MM.1S (cell line): ENCODE measurements around the gene STRN.
"Not testable (repeated sequence)": the region's sequence is repeated elsewhere in the genome, so short reads cannot be mapped to it uniquely, and the experiment has no call there.

ENCODE experiments used
- DNase-seq: peaks from one replicate; pipeline ENCODE4 v3.0.0-alpha.2; 2015
- H2AFZ ChIP-seq: fragments of 300-600 bp; sonication (generic); 2 replicates; pipeline ENCODE4 v1.6.0; 2016; ENCODE audit warnings: antibody characterized with exemption, low read length
- H3F3A ChIP-seq: fragments of 300-600 bp; sonication (generic); 2 replicates; pipeline ENCODE4 v1.6.1; 2016; ENCODE audit warnings: mild to moderate bottlenecking, antibody characterized with exemption, low read length, moderate library complexity, mixed read lengths; ENCODE audit not compliant: insufficient read depth
- H3K27ac ChIP-seq: fragments of 300-600 bp; sonication (generic); 2 replicates; pipeline ENCODE4 v1.5.1; 2016; ENCODE audit warnings: mild to moderate bottlenecking, low read length
- H3K27me3 ChIP-seq: fragments of 300-600 bp; sonication (generic); replicated peaks from 2 replicates; pipeline ENCODE4 v1.6.0; 2016; ENCODE audit warnings: low read length; ENCODE audit not compliant: insufficient read depth
- H3K36me3 ChIP-seq: fragments of 300-600 bp; sonication (generic); replicated peaks from 2 replicates; pipeline ENCODE4 v1.6.1; 2016; ENCODE audit warnings: mild to moderate bottlenecking, low read length, mixed read lengths; ENCODE audit not compliant: insufficient read depth
- H3K4me1 ChIP-seq: fragments of 300-600 bp; sonication (generic); 2 replicates; pipeline ENCODE4 v1.6.1; 2016; ENCODE audit warnings: low read length, mixed read lengths
- H3K4me2 ChIP-seq: fragments of 300-600 bp; sonication (generic); 2 replicates; pipeline ENCODE4 v1.6.0; 2016; ENCODE audit warnings: low read depth, low read length
- H3K4me3 ChIP-seq: fragments of 300-600 bp; sonication (generic); 2 replicates; pipeline ENCODE4 v1.5.1; 2016; ENCODE audit warnings: low read length, mixed read lengths
- H3K79me2 ChIP-seq: fragments of 300-600 bp; sonication (generic); 2 replicates; pipeline ENCODE4 v1.6.1; 2016; ENCODE audit warnings: mixed run types, low read length, mixed read lengths
- H3K9ac ChIP-seq: fragments of 300-600 bp; sonication (generic); 2 replicates; pipeline ENCODE4 v1.6.1; 2016; ENCODE audit warnings: low read length, mixed read lengths
- H3K9me2 ChIP-seq: fragments of 300-600 bp; sonication (generic); replicated peaks from 2 replicates; pipeline ENCODE4 v1.6.1; 2016; ENCODE audit warnings: mild to moderate bottlenecking, low read length, mixed read lengths; ENCODE audit not compliant: insufficient read depth
- H3K9me3 ChIP-seq: fragments of 300-600 bp; sonication (generic); replicated peaks from 2 replicates; pipeline ENCODE4 v1.6.1; 2016; ENCODE audit warnings: mild to moderate bottlenecking, low read length, mixed read lengths; ENCODE audit not compliant: insufficient read depth
- H4K20me1 ChIP-seq: fragments of 300-600 bp; sonication (generic); 2 replicates; pipeline ENCODE4 v1.6.1; 2016; ENCODE audit warnings: mild to moderate bottlenecking, low read length, moderate library complexity, mixed read lengths; ENCODE audit not compliant: insufficient read depth
- EZH2 ChIP-seq: fragments of 300-600 bp; sonication (generic); optimal IDR thresholded peaks from 2 replicates; pipeline ENCODE3; 2017; ENCODE audit warnings: low read depth, mild to moderate bottlenecking, antibody characterized with exemption, low read length, mixed read lengths
- EZH2phosphoT487 ChIP-seq: fragments of 300-600 bp; sonication (generic); IDR thresholded peaks from 2 replicates; pipeline ENCODE4 v1.6.1; 2018; ENCODE audit warnings: antibody characterized with exemption, low read length
- TF ChIP-seq, protein P1 (sequence below): fragments of 300-600 bp; sonication (generic); IDR thresholded peaks from 2 replicates; pipeline ENCODE4 v1.5.1; 2016; ENCODE audit warnings: antibody characterized with exemption, low read length, mixed read lengths

Gene STRN

DNA sequence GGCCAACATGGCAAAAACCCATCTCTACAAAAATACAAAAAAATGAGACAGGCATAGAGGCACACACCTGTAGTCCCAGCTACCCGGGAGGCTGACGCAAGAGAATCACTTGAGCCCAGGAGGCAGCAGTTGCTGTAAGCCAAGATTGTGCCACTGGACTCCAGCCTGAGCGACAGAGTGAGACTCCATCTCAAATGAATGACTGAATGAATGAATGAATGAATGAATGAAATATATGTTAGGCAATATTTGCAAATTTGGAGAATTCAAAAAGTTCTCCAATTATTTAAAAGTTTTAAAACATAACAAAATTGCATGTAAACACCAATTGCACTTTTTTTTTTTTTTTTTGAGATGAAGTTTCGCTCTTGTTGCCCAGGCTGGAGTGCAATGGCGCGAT, 61.7 kb downstream of the STRN start:
- H3K4me1 ChIP-seq = no peaks in the 10 kb centered on the region
- DNase-seq = no peak
- no peaks in the 10 kb centered on the region for H3K36me3 ChIP-seq
- no peaks in the 10 kb centered on the region for H3K27me3 ChIP-seq
- no peaks in the 10 kb centered on the region for H4K20me1 ChIP-seq
- H3K9ac ChIP-seq = no peak overlapping the region
- no peaks in the 10 kb centered on the region for H3K9me2 ChIP-seq
- H3K4me2 ChIP-seq = no peak overlapping the region
- no peak overlapping the region for H3K4me3 ChIP-seq
- no peak overlapping the region for H2AFZ ChIP-seq
- no peaks in the 10 kb centered on the region for H3K79me2 ChIP-seq
- TF ChIP-seq EZH2phosphoT487 = no peak
- H3K27ac ChIP-seq = no peak overlapping the region
- H3F3A ChIP-seq = no peaks in the 10 kb centered on the region
- H3K9me3 ChIP-seq = no peaks in the 10 kb centered on the region

DNA sequence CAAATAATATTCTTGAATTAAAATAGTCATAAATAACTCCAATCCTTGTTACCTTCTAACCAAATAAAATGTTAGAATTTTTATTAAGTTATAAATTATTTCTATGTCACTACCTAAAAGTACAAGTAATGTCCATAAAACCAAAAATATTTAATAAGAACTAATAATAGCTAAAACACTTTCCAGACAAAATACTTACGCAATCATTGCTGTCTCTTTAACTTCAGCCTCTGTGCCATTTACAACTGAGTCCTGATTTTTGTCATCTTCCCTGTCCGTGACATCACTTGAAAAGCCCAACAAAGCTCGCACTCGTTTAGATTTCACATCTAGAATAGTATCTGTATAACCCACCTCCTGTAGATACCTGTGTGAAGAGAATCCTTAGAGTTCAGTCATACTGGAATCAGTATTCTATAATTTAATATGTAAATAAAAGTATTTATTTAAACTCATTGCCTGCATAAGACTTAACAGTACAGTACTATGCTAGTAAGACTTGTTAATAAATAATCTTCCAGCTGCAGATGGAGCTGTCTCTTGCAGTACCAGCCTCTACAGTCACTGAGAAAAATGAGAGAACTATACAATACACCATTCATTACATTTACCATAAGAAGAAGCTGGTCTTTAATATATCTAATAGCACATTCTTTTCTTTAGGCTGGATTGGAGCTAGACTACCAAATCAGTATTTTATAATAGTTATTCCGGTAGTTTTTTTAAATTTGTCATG, 63.8 kb downstream of the STRN start:
- Histone ChIP-seq H3K9me2 (no peaks in the 10 kb centered on the region), H3K27me3 (no peaks in the 10 kb centered on the region), H3K27ac (no peak overlapping the region), H3K4me3 (no peak overlapping the region), H4K20me1 (no peaks in the 10 kb centered on the region), H2AFZ (no peak overlapping the region), H3F3A (no peaks in the 10 kb centered on the region), H3K9ac (no peak overlapping the region), H3K4me1 (no peaks in the 10 kb centered on the region), H3K9me3 (no peaks in the 10 kb centered on the region), H3K4me2 (no peak overlapping the region), H3K36me3 (no peaks in the 10 kb centered on the region), H3K79me2 (no peaks in the 10 kb centered on the region)
- TF ChIP-seq, protein P1, sequence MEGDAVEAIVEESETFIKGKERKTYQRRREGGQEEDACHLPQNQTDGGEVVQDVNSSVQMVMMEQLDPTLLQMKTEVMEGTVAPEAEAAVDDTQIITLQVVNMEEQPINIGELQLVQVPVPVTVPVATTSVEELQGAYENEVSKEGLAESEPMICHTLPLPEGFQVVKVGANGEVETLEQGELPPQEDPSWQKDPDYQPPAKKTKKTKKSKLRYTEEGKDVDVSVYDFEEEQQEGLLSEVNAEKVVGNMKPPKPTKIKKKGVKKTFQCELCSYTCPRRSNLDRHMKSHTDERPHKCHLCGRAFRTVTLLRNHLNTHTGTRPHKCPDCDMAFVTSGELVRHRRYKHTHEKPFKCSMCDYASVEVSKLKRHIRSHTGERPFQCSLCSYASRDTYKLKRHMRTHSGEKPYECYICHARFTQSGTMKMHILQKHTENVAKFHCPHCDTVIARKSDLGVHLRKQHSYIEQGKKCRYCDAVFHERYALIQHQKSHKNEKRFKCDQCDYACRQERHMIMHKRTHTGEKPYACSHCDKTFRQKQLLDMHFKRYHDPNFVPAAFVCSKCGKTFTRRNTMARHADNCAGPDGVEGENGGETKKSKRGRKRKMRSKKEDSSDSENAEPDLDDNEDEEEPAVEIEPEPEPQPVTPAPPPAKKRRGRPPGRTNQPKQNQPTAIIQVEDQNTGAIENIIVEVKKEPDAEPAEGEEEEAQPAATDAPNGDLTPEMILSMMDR = no peak
- TF ChIP-seq EZH2 (no peak), EZH2phosphoT487 (no peak)
- DNase-seq = no peak

DNA sequence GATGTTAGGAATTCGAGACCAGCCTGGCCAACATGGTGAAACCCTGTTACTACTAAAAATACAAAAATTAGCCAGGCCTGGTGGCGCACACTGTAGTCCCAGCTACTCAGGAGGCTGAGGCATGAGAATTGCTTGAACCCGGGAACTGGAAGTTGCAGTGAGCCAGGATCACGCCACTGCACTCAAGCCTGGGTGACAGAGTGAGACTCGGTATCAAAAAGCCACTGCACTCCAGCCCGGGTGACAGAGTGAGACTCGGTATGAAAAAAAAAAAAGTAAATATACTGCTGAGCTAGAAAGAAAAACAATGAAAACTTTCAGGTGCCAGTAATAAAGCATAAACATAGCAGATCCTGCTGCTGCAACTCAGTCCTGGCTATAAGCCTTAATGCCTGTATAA, 73.5 kb downstream of the STRN start:
- no peak overlapping the region for H3K4me2 ChIP-seq
- H3F3A ChIP-seq = no peaks in the 10 kb centered on the region
- H3K36me3 ChIP-seq = no peaks in the 10 kb centered on the region; the same call in 1 of the 2 replicates
- H4K20me1 ChIP-seq = no peaks in the 10 kb centered on the region
- no peak overlapping the region for H2AFZ ChIP-seq
- H3K9me2 ChIP-seq = no peaks in the 10 kb centered on the region
- no peaks in the 10 kb centered on the region for H3K27me3 ChIP-seq
- no peak for DNase-seq
- no peak overlapping the region for H3K27ac ChIP-seq
- no peaks in the 10 kb centered on the region for H3K79me2 ChIP-seq
- no peak overlapping the region for H3K9ac ChIP-seq
- no peaks in the 10 kb centered on the region for H3K9me3 ChIP-seq
- no peak overlapping the region for H3K4me3 ChIP-seq
- no peaks in the 10 kb centered on the region for H3K4me1 ChIP-seq
- TF ChIP-seq, protein P1 = no peak
- TF ChIP-seq EZH2 (no peak), EZH2phosphoT487 (no peak)

DNA sequence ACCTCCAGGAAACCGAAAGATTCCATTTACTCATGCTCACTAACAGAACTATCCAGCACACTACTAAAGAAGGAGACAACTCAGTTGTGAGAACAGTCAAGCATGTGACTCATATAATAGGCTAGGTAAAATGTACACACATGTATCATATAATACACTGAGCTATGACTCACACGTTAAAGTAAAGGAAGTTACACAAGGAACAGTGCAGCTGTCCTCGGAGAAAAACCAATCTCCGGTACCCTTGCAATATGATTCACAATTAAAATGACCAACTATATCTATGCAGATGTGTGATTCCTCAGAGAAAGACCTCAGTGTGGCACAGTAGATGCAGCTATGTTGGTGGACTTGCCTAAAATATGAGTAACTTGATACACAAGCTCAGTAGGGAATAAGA, 76.5 kb downstream of the STRN start:
- Histone ChIP-seq H3K4me1 (no peaks in the 10 kb centered on the region), H3K79me2 (no peaks in the 10 kb centered on the region), H3K4me3 (no peak overlapping the region), H3K27me3 (no peaks in the 10 kb centered on the region), H3K36me3 (no peaks in the 10 kb centered on the region; the same call in 1 of the 2 replicates), H2AFZ (no peak overlapping the region), H3K9ac (no peak overlapping the region), H3F3A (no peaks in the 10 kb centered on the region), H4K20me1 (no peaks in the 10 kb centered on the region), H3K9me2 (no peaks in the 10 kb centered on the region), H3K27ac (no peak overlapping the region), H3K9me3 (no peaks in the 10 kb centered on the region), H3K4me2 (no peak overlapping the region)
- no peak for TF ChIP-seq EZH2phosphoT487
- TF ChIP-seq, protein P1 = no peak
- TF ChIP-seq EZH2 = no peak
- no peak for DNase-seq

DNA sequence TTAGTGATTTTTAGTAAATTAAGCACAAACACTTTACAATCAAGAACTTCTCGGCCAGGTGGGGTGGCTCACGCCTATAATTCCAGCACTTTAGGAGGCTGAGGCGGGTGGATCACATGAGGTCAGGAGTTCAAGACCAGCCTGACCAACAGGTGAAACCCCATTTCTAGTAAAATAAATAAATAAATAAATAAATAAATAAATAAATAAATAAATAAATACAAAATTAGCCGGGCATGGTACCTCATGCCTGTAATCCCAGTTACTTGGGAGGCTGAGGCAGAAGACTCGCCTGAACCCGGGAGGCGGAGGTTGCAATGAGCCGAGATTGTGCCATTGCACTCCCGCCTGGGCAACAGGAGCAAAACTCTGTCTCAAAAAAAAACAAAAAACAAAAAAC, 79.2 kb downstream of the STRN start:
- not testable (repeated sequence) for H4K20me1 ChIP-seq, H3F3A ChIP-seq, H3K9me3 ChIP-seq, H3K9me2 ChIP-seq, H3K9ac ChIP-seq, H3K27ac ChIP-seq, H3K79me2 ChIP-seq, H3K4me1 ChIP-seq, H3K4me2 ChIP-seq, H2AFZ ChIP-seq, DNase-seq, H3K27me3 ChIP-seq, H3K4me3 ChIP-seq, H3K36me3 ChIP-seq
